Measurements from ENCODE around the gene BID. TPM values are rescaled to one million over a fixed set of nuclear protein-coding genes. Genes with fewer than 3 reads are reported as not detected.
A peak's percentile ranks its signal among the peaks of the same experiment; 100 is the strongest.

The BID gene
- total RNA-seq, 4 donors from 2014 or later: 34.4 to 43.0 (median 37.2) TPM

GRCh38 chr22:17783312-17783711, 9.0 kb upstream of the BID start:
- TF ChIP-seq CTCF (IDR thresholded peaks at IDR 0.05): no peak
- ATAC-seq (ENCODE audit: low FRiP score): no peak
- no peak for DNase-seq (ENCODE audit: low spot score)

- no peak for ATAC-seq (ENCODE audit: low FRiP score)
- no peak for DNase-seq (ENCODE audit: low spot score)
- no peak for TF ChIP-seq CTCF (IDR thresholded peaks at IDR 0.05)
Observed at GRCh38 chr22:17782621-17783020, 8.4 kb upstream of the BID start.

GRCh38 chr22:17782158-17782557, 7.9 kb upstream of the BID start:
- no peak for ATAC-seq (ENCODE audit: low FRiP score)
- TF ChIP-seq CTCF (IDR thresholded peaks at IDR 0.05): no peak
- no peak for DNase-seq (ENCODE audit: low spot score)

- DNase-seq (ENCODE audit: low spot score) (peak; percentile 52), ATAC-seq (ENCODE audit: low FRiP score) (peak; percentile 91)
- TF ChIP-seq CTCF (IDR thresholded peaks at IDR 0.05): no peak
Observed at GRCh38 chr22:17781319-17782031, 7.2 kb upstream of the BID start.

- no peak for TF ChIP-seq CTCF (IDR thresholded peaks at IDR 0.05)
- DNase-seq (ENCODE audit: low spot score) (no peak), ATAC-seq (ENCODE audit: low FRiP score) (no peak)
Observed at GRCh38 chr22:17780741-17781318, 6.6 kb upstream of the BID start.

- DNase-seq (ENCODE audit: low spot score): no peak
- TF ChIP-seq CTCF (IDR thresholded peaks at IDR 0.05): no peak
- ATAC-seq (ENCODE audit: low FRiP score): no peak
Observed at GRCh38 chr22:17780116-17780740, 6.0 kb upstream of the BID start.

Measured in omental fat pad (tissue), 4 donors.